IMR-90 (cell line): ENCODE data around the gene TCIRG1. TPM values are rescaled to one million over a fixed set of nuclear protein-coding genes. Genes with fewer than 3 reads are reported as not detected.

Experiments
- ATAC-seq: fragments of 200-7000 bp; cut with Tn5 transposase; 2 replicates; pipeline ENCODE4 v1.9.1; 2020; ENCODE audit warnings: low read depth, mild to moderate bottlenecking, moderate library complexity
- BruUV-seq: library from RNA; stranded (reverse); fragments of 400-500 nt; replicated peaks from 2 replicates; lab custom pipeline; 2021; lab: Mats Ljungman, UMichigan
- CTCF ChIA-PET: fragments of 300-600 bp; formaldehyde crosslinking; extraction: SDS; loops from one replicate; lab custom pipeline; 2021; ENCODE audit warnings: antibody characterized with exemption; lab: Yijun Ruan, JAX
- POLR2A ChIA-PET: fragments of 300-600 bp; sonication (Branson Sonifier 250); formaldehyde crosslinking; loops from one replicate; lab custom pipeline; 2022; ENCODE audit warnings: antibody characterized with exemption; ENCODE audit not compliant: unreplicated experiment; lab: Charles Lee
- DNase-seq: peaks from one replicate; pipeline ENCODE4 v3.0.0; 2013
- H2AFZ ChIP-seq: replicated peaks from 2 replicates; pipeline ENCODE3; 2013; ENCODE audit warnings: low read length, mild to moderate bottlenecking; ENCODE audit not compliant: poor library complexity
- H2AK5ac ChIP-seq: 2 replicates; pipeline ENCODE4 v1.6.1; 2013; ENCODE audit warnings: low read depth, low read length, inconsistent platforms
- H2AK9ac ChIP-seq: replicated peaks from 2 replicates; pipeline ENCODE3; 2013; ENCODE audit warnings: mild to moderate bottlenecking, low read depth, low read length, moderate library complexity; ENCODE audit not compliant: poor library complexity
- H2BK120ac ChIP-seq: 2 replicates; pipeline ENCODE4 v1.6.1; 2013; ENCODE audit warnings: low read depth, low read length, inconsistent platforms
- H2BK15ac ChIP-seq: 3 replicates; pipeline ENCODE4 v1.6.1; 2013; ENCODE audit warnings: low read depth, low read length, inconsistent platforms
- H2BK20ac ChIP-seq: 2 replicates; pipeline ENCODE4 v1.6.1; 2013; ENCODE audit warnings: low read depth, mild to moderate bottlenecking, inconsistent platforms, low read length, moderate library complexity
- H2BK5ac ChIP-seq: 2 replicates; pipeline ENCODE4 v1.6.1; 2013; ENCODE audit warnings: mild to moderate bottlenecking, low read depth, low read length, inconsistent platforms; ENCODE audit not compliant: poor library complexity, severe bottlenecking
- H3K14ac ChIP-seq: replicated peaks from 2 replicates; pipeline ENCODE4 v1.6.1; 2013; ENCODE audit warnings: low read depth, low read length, inconsistent platforms
- H3K18ac ChIP-seq: 2 replicates; pipeline ENCODE4 v1.6.1; 2013; ENCODE audit warnings: low read depth, low read length, control low read depth
- H3K23ac ChIP-seq: 2 replicates; pipeline ENCODE4 v1.6.1; 2013; ENCODE audit warnings: low read depth, low read length, inconsistent platforms
- H3K27ac ChIP-seq: 2 replicates; pipeline ENCODE4 v1.5.1; 2013; ENCODE audit warnings: mild to moderate bottlenecking, control low read depth, low read length; ENCODE audit not compliant: insufficient read depth
- H3K27me3 ChIP-seq: 2 replicates; pipeline ENCODE4 v1.6.1; 2013; ENCODE audit warnings: low read length; ENCODE audit not compliant: control insufficient read depth, insufficient read depth
- H3K36me3 ChIP-seq: 2 replicates; pipeline ENCODE4 v1.6.1; 2013; ENCODE audit warnings: low read length, mixed read lengths; ENCODE audit not compliant: control insufficient read depth, insufficient read depth
- H3K4ac ChIP-seq: 2 replicates; pipeline ENCODE4 v1.6.1; 2013; ENCODE audit warnings: low read depth, low read length, inconsistent platforms
- H3K4me1 ChIP-seq: 2 replicates; pipeline ENCODE4 v1.6.1; 2013; ENCODE audit warnings: low read length, mixed read lengths; ENCODE audit not compliant: control insufficient read depth, insufficient read depth
- H3K4me2 ChIP-seq: 2 replicates; pipeline ENCODE4 v1.6.1; 2013; ENCODE audit warnings: low read depth, mild to moderate bottlenecking, control low read depth, low read length, moderate library complexity
- H3K4me3 ChIP-seq: 2 replicates; pipeline ENCODE4 v1.5.1; 2013; ENCODE audit warnings: low read depth, mild to moderate bottlenecking, control low read depth, low read length, moderate library complexity; ENCODE audit not compliant: insufficient read depth
- H3K56ac ChIP-seq: 2 replicates; pipeline ENCODE4 v1.6.1; 2013; ENCODE audit warnings: low read length, inconsistent platforms; ENCODE audit not compliant: insufficient read depth; ENCODE audit errors: extremely low read depth
- H3K79me1 ChIP-seq, 2 experiments: 2 replicates each; pipeline ENCODE4 v1.6.1; 2013; ENCODE audit warnings: low read length in 2 of 2, inconsistent platforms in 1 of 2, low read depth in 1 of 2
- H3K9ac ChIP-seq: 2 replicates; pipeline ENCODE4 v1.6.1; 2013; ENCODE audit warnings: low read depth, low read length, control low read depth
- H3K9me1 ChIP-seq: 2 replicates; pipeline ENCODE4 v1.6.1; 2013; ENCODE audit warnings: low read length, inconsistent platforms; ENCODE audit not compliant: insufficient read depth
- H3K9me3 ChIP-seq: 2 replicates; pipeline ENCODE4 v1.6.1; 2013; ENCODE audit warnings: low read length; ENCODE audit not compliant: control insufficient read depth, insufficient read depth
- H4K20me1 ChIP-seq: 2 replicates; pipeline ENCODE4 v1.6.1; 2013; ENCODE audit warnings: low read length, inconsistent platforms; ENCODE audit not compliant: insufficient read depth
- H4K5ac ChIP-seq: 2 replicates; pipeline ENCODE4 v1.6.1; 2013; ENCODE audit warnings: mild to moderate bottlenecking, low read depth, low read length, control low read depth
- H4K8ac ChIP-seq, 2 experiments: 2 replicates each; pipeline ENCODE4 v1.6.1; 2013; ENCODE audit warnings: low read depth in 2 of 2, low read length in 2 of 2, control low read depth in 1 of 2, inconsistent platforms in 1 of 2
- H4K91ac ChIP-seq: 2 replicates; pipeline ENCODE4 v1.6.1; 2013; ENCODE audit warnings: low read depth, low read length, inconsistent platforms; ENCODE audit not compliant: insufficient read depth
- BHLHE40 ChIP-seq: fragments of 150-350 bp; IDR thresholded peaks from 2 replicates; pipeline ENCODE4 v1.6.1; 2016; ENCODE audit warnings: mild to moderate bottlenecking, low read depth, low read length
- CEBPB ChIP-seq: IDR thresholded peaks from 2 replicates; pipeline ENCODE4 v1.6.1; 2012; ENCODE audit warnings: low read depth, low read length, improper control_type of control experiment
- CHD1 ChIP-seq: IDR thresholded peaks from 2 replicates; pipeline ENCODE4 v1.6.1; 2012; ENCODE audit warnings: low read depth, low read length, improper control_type of control experiment
- FOS ChIP-seq: fragments of 150-350 bp; IDR thresholded peaks from 2 replicates; pipeline ENCODE4 v1.6.1; 2016; ENCODE audit warnings: low read depth, low read length
- MAFK ChIP-seq: IDR thresholded peaks from 2 replicates; pipeline ENCODE4 v1.6.1; 2012; ENCODE audit warnings: low read depth, low read length, improper control_type of control experiment
- MAZ ChIP-seq: IDR thresholded peaks from 2 replicates; pipeline ENCODE4 v1.6.1; 2012; ENCODE audit warnings: low read depth, mild to moderate bottlenecking, low read length, improper control_type of control experiment, moderate library complexity, borderline replicate concordance
- MXI1 ChIP-seq: IDR thresholded peaks from 2 replicates; pipeline ENCODE4 v1.6.1; 2012; ENCODE audit warnings: low read depth, mild to moderate bottlenecking, low read length, moderate library complexity, borderline replicate concordance
- NFE2L2 ChIP-seq: fragments of 150-350 bp; IDR thresholded peaks from 2 replicates; pipeline ENCODE4 v1.6.1; 2016; ENCODE audit warnings: low read depth, mild to moderate bottlenecking, low read length
- POLR2A ChIP-seq: IDR thresholded peaks from 2 replicates; pipeline ENCODE4 v1.6.1; 2012; ENCODE audit warnings: mild to moderate bottlenecking, low read depth, low read length
- RAD21 ChIP-seq: IDR thresholded peaks from 2 replicates; pipeline ENCODE4 v1.6.1; 2012; ENCODE audit warnings: low read length, improper control_type of control experiment
- RCOR1 ChIP-seq: IDR thresholded peaks from 2 replicates; pipeline ENCODE4 v1.6.1; 2012; ENCODE audit warnings: mild to moderate bottlenecking, low read length, improper control_type of control experiment; ENCODE audit not compliant: insufficient replicate concordance
- RFX5 ChIP-seq: IDR thresholded peaks from 2 replicates; pipeline ENCODE4 v1.8.0; 2012; ENCODE audit warnings: low read depth, mild to moderate bottlenecking, low read length, moderate library complexity
- SMC3 ChIP-seq: fragments of 150-350 bp; IDR thresholded peaks from 2 replicates; pipeline ENCODE4 v1.6.1; 2016; ENCODE audit warnings: low read depth, mild to moderate bottlenecking, antibody characterized with exemption, low read length, moderate library complexity
- WGBS, 2 experiments: methylation state at CpG; one replicate each; pipeline versions ENCODE4 v1.1.5 to v1.1.7; 2013; ENCODE audit warnings: missing lambda C conversion rate in 2 of 2; ENCODE audit not compliant: insufficient read length in 1 of 2; ENCODE audit errors: extremely low coverage in 2 of 2; 5-methylcytosine and 5-hydroxymethylcytosine counted together
- dilution Hi-C: fragments of 300-500 bp; cut with HindIII; formaldehyde crosslinking; loops from one replicate; pipeline ENCODE4 v1.14.3; 2018; ENCODE audit warnings: low sequenced_read_pairs; ENCODE audit not compliant: unreplicated experiment
- in situ Hi-C: fragments of 300-500 bp; cut with MboI; formaldehyde crosslinking; loops from 3 replicates; pipeline ENCODE4 v1.14.3; 2019; ENCODE audit warnings: low sequenced_read_pairs, inconsistent platforms, mixed read lengths
- intact Hi-C: fragments of 100-400 bp; cut with micrococcal nuclease; formaldehyde crosslinking; loops from 2 replicates; pipeline ENCODE4 v1.10.0; 2022
- polyA plus RNA-seq, 3 experiments: library from polyadenylated mRNA; depleted of rRNA; stranded (reverse); fragments of >200 nt; gene quantifications; 2 replicates each; pipeline ENCODE4 v1.2.3, GENCODE V29; 2012; ENCODE audit warnings: low replicate concordance in 1 of 3
- total RNA-seq: library from RNA; depleted of rRNA; stranded (reverse); fragments of >200 nt; gene quantifications from 2 replicates; pipeline ENCODE4 v1.2.3, GENCODE V29; 2012
- TF ChIP-seq, protein P1 (sequence below): fragments of 150-350 bp; IDR thresholded peaks from 2 replicates; pipeline ENCODE4 v1.6.1; 2016; ENCODE audit warnings: low read depth, mild to moderate bottlenecking, low read length, moderate library complexity, borderline replicate concordance
- TF ChIP-seq, protein P2 (sequence below): conservative IDR thresholded peaks from 2 replicates; pipeline ENCODE4 v1.5.1; 2012; ENCODE audit warnings: mild to moderate bottlenecking, low read depth, low read length, improper control_type of control experiment
- TF ChIP-seq, protein P3 (sequence below): fragments of 150-350 bp; IDR thresholded peaks from 2 replicates; pipeline ENCODE4 v1.6.1; 2017; ENCODE audit warnings: mild to moderate bottlenecking, antibody characterized with exemption, low read length, low read depth

Gene TCIRG1
- total and polyA plus RNA-seq, 2 of the 4 experiments (the other 2 are of a cell fraction): 25.3 to 117 TPM

DNA sequence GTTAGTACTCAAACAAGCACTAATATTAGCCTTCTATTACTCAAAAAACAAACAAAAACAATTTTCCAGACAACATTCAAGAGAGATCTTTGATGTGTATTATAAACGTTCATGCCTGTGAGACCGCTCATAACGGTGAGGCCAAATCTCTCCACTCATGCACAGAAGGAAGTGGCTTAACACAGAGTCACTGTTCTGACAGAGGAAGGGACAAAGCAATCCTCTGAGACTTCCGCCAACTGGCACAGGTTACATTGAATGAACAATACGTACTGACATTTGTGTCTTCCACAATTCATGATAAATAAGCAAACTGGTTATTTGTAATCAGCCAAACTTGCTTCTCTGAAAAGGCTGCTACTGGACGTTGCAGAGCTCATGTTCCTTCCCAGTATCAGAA, 51.9 kb downstream of the TCIRG1 start:
- ATAC-seq (no peak), DNase-seq (peak; percentile 11)
- Histone ChIP-seq H3K9me1 (peaks cover 4% of the 10 kb centered on the region), H2BK5ac (no peak overlapping the region), H2AFZ (no peak overlapping the region), H4K5ac (no peak overlapping the region), H3K9me3 (no peaks in the 10 kb centered on the region), H3K4me2 (no peak overlapping the region), H3K27ac (no peak overlapping the region), H3K14ac (peak overlapping the region; percentile 66), H3K27me3 (no peaks in the 10 kb centered on the region), H3K23ac (no peak overlapping the region), H3K18ac (no peak overlapping the region), H2AK9ac (no peak overlapping the region), H2BK20ac (no peak overlapping the region), H2BK120ac (no peak overlapping the region), H3K79me1 (peaks cover 0 to 6% of the 10 kb centered on the region in 2 experiments; a peak in 3 of 4 replicates), H3K4me3 (no peak overlapping the region), H3K56ac (no peak overlapping the region), H3K36me3 (0 out of 2 replicates have a peak, but pooled peaks cover 1% of the 10 kb centered on the region), H4K91ac (no peak overlapping the region), H3K9ac (no peak overlapping the region), H3K4ac (no peak overlapping the region), H4K20me1 (0 out of 2 replicates have a peak, but pooled peaks cover 9% of the 10 kb centered on the region), H2AK5ac (no peak overlapping the region), H4K8ac (no peak overlapping the region), H2BK15ac (no peak overlapping the region), H3K4me1 (peaks cover 1% of the 10 kb centered on the region; the same call in 1 of the 2 replicates)
- dilution Hi-C loops (no loop called here), intact Hi-C loops (no loop called here), in situ Hi-C loops (no loop called here)
- POLR2A ChIA-PET: no interaction called here
- WGBS, 2 experiments: no CpG with 5 or more reads among the region's 6 CpGs
- BruUV-seq: no TSS peak
- no peak for TF ChIP-seq FOS
- TF ChIP-seq CHD1: no peak
- no peak for TF ChIP-seq RFX5
- TF ChIP-seq POLR2A: no peak
- TF ChIP-seq, protein P1, sequence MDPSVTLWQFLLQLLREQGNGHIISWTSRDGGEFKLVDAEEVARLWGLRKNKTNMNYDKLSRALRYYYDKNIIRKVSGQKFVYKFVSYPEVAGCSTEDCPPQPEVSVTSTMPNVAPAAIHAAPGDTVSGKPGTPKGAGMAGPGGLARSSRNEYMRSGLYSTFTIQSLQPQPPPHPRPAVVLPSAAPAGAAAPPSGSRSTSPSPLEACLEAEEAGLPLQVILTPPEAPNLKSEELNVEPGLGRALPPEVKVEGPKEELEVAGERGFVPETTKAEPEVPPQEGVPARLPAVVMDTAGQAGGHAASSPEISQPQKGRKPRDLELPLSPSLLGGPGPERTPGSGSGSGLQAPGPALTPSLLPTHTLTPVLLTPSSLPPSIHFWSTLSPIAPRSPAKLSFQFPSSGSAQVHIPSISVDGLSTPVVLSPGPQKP: no peak
- TF ChIP-seq MAZ: no peak
- no peak for TF ChIP-seq RAD21
- TF ChIP-seq MXI1: no peak
- no peak for TF ChIP-seq MAFK
- no peak for TF ChIP-seq BHLHE40
- TF ChIP-seq, protein P2, sequence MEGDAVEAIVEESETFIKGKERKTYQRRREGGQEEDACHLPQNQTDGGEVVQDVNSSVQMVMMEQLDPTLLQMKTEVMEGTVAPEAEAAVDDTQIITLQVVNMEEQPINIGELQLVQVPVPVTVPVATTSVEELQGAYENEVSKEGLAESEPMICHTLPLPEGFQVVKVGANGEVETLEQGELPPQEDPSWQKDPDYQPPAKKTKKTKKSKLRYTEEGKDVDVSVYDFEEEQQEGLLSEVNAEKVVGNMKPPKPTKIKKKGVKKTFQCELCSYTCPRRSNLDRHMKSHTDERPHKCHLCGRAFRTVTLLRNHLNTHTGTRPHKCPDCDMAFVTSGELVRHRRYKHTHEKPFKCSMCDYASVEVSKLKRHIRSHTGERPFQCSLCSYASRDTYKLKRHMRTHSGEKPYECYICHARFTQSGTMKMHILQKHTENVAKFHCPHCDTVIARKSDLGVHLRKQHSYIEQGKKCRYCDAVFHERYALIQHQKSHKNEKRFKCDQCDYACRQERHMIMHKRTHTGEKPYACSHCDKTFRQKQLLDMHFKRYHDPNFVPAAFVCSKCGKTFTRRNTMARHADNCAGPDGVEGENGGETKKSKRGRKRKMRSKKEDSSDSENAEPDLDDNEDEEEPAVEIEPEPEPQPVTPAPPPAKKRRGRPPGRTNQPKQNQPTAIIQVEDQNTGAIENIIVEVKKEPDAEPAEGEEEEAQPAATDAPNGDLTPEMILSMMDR: no peak
- TF ChIP-seq, protein P3, sequence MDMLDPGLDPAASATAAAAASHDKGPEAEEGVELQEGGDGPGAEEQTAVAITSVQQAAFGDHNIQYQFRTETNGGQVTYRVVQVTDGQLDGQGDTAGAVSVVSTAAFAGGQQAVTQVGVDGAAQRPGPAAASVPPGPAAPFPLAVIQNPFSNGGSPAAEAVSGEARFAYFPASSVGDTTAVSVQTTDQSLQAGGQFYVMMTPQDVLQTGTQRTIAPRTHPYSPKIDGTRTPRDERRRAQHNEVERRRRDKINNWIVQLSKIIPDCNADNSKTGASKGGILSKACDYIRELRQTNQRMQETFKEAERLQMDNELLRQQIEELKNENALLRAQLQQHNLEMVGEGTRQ: no peak
- no peak for TF ChIP-seq NFE2L2
- no peak for TF ChIP-seq SMC3
- no peak for TF ChIP-seq RCOR1
- no peak for TF ChIP-seq CEBPB
- CTCF ChIA-PET: no interaction called here
